Fibroblast of lung (primary cell): ENCODE data around the gene RGS12.

Experiments used
- EZH2 ChIP-seq: IDR thresholded peaks from 2 replicates; pipeline ENCODE4 v1.5.1; 2012; ENCODE audit warnings: low read length, control low read depth, mild to moderate bottlenecking; ENCODE audit errors: missing control alignments
- TF ChIP-seq, protein P1 (sequence below), 2 donors: IDR thresholded peaks in 1 of 2; conservative IDR thresholded peaks in 1 of 2; 1 replicate in 1 of 2; 2 replicates in 1 of 2; pipeline ENCODE4 v1.5.1; 2011 to 2012; ENCODE audit warnings: low read length in 2 of 2, control low read depth in 1 of 2, inconsistent platforms in 1 of 2, low read depth in 1 of 2, mild to moderate bottlenecking in 1 of 2

DNA sequence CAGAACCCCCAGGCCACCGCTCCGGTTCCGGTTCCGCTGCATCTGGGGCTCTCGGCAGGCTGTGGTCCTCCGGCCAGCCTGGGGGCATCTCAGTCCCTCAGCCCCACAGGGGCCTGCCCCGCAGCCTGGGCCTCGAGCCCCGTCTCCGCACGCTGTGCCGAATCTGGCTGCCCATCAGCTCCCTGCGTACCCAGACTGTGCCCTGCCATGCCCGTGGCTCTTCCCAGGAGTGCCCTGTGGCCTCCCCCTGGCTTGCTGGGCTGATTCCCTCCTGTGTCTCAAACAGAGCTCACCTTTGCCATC lies 44.7 kb upstream of the RGS12 start:
- TF ChIP-seq, protein P1, sequence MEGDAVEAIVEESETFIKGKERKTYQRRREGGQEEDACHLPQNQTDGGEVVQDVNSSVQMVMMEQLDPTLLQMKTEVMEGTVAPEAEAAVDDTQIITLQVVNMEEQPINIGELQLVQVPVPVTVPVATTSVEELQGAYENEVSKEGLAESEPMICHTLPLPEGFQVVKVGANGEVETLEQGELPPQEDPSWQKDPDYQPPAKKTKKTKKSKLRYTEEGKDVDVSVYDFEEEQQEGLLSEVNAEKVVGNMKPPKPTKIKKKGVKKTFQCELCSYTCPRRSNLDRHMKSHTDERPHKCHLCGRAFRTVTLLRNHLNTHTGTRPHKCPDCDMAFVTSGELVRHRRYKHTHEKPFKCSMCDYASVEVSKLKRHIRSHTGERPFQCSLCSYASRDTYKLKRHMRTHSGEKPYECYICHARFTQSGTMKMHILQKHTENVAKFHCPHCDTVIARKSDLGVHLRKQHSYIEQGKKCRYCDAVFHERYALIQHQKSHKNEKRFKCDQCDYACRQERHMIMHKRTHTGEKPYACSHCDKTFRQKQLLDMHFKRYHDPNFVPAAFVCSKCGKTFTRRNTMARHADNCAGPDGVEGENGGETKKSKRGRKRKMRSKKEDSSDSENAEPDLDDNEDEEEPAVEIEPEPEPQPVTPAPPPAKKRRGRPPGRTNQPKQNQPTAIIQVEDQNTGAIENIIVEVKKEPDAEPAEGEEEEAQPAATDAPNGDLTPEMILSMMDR (conservative IDR thresholded peaks at IDR 0.05 in 1 of 2, IDR thresholded peaks at IDR 0.05 in 1 of 2; ENCODE audit: low read depth in 1 of 2, low read length in 2 of 2) = no peak
- TF ChIP-seq EZH2 = no peak
